SK-N-SH treated with all-trans-retinoic acid at 6 μM for 48 hours (cell line): ENCODE measurements around the gene VPS33A.

Source experiments
- POU6F1 ChIP-seq: fragments of 250-450 bp; sonication (Bioruptor Pico); IDR thresholded peaks from 2 replicates; pipeline ENCODE4 v1.8.0; 2021; ENCODE audit warnings: low read depth, mild to moderate bottlenecking, moderate library complexity, borderline replicate concordance
- ZFP30 ChIP-seq: fragments of 450-650 bp; formaldehyde crosslinking; IDR thresholded peaks from 2 replicates; pipeline ENCODE4 v1.5.0; 2022; ENCODE audit warnings: mild to moderate bottlenecking, moderate library complexity

GRCh38 chr12:122192441-122192840 lies 73.9 kb downstream of the VPS33A start:
- no peak for TF ChIP-seq POU6F1 (CRISPR knock-in tag)
- no peak for TF ChIP-seq ZFP30 (CRISPR knock-in tag)
